Parathyroid adenoma (tissue), 2 donors: ENCODE results near the gene A1CF.

Experiments
- H2AFZ ChIP-seq: fragments of 300-600 bp; sonication (generic); one replicate; pipeline ENCODE4 v1.7.0; 2017; ENCODE audit warnings: antibody characterized with exemption, mild to moderate bottlenecking
- H3K27ac ChIP-seq: fragments of 300-600 bp; sonication (generic); one replicate; pipeline ENCODE4 v1.7.0; 2017
- H3K27me3 ChIP-seq: fragments of 300-600 bp; sonication (generic); one replicate; pipeline ENCODE4 v1.7.0; 2017; ENCODE audit warnings: low read length; ENCODE audit not compliant: control insufficient read depth, insufficient read depth
- H3K36me3 ChIP-seq: fragments of 300-600 bp; sonication (generic); one replicate; pipeline ENCODE4 v1.7.0; 2017; ENCODE audit warnings: low read length; ENCODE audit not compliant: control insufficient read depth, insufficient read depth
- H3K4me1 ChIP-seq: fragments of 300-600 bp; sonication (generic); one replicate; pipeline ENCODE4 v1.7.0; 2017; ENCODE audit warnings: control low read depth
- H3K4me2 ChIP-seq: fragments of 300-600 bp; sonication (generic); one replicate; pipeline ENCODE4 v1.7.0; 2017; ENCODE audit warnings: low read length
- H3K4me3 ChIP-seq: fragments of 300-600 bp; sonication (generic); one replicate; pipeline ENCODE4 v1.7.0; 2017; ENCODE audit warnings: low read depth, low read length
- H3K79me2 ChIP-seq: fragments of 300-600 bp; sonication (generic); one replicate; pipeline ENCODE4 v1.7.0; 2017; ENCODE audit warnings: control low read depth
- H3K9ac ChIP-seq: fragments of 300-600 bp; sonication (generic); one replicate; pipeline ENCODE4 v1.7.0; 2017; ENCODE audit warnings: mild to moderate bottlenecking
- H3K9me3 ChIP-seq: fragments of 300-600 bp; sonication (generic); one replicate; pipeline ENCODE4 v1.7.0; 2017; ENCODE audit warnings: low read length; ENCODE audit not compliant: control insufficient read depth
- TF ChIP-seq, protein P1 (sequence below): fragments of 300-600 bp; sonication (generic); IDR thresholded peaks from one replicate; pipeline ENCODE4 v1.7.0; 2017; ENCODE audit warnings: antibody characterized with exemption, mild to moderate bottlenecking
- donor health status: primary hyperparathyroidism.

Gene A1CF, protein sequence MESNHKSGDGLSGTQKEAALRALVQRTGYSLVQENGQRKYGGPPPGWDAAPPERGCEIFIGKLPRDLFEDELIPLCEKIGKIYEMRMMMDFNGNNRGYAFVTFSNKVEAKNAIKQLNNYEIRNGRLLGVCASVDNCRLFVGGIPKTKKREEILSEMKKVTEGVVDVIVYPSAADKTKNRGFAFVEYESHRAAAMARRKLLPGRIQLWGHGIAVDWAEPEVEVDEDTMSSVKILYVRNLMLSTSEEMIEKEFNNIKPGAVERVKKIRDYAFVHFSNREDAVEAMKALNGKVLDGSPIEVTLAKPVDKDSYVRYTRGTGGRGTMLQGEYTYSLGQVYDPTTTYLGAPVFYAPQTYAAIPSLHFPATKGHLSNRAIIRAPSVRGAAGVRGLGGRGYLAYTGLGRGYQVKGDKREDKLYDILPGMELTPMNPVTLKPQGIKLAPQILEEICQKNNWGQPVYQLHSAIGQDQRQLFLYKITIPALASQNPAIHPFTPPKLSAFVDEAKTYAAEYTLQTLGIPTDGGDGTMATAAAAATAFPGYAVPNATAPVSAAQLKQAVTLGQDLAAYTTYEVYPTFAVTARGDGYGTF

DNA sequence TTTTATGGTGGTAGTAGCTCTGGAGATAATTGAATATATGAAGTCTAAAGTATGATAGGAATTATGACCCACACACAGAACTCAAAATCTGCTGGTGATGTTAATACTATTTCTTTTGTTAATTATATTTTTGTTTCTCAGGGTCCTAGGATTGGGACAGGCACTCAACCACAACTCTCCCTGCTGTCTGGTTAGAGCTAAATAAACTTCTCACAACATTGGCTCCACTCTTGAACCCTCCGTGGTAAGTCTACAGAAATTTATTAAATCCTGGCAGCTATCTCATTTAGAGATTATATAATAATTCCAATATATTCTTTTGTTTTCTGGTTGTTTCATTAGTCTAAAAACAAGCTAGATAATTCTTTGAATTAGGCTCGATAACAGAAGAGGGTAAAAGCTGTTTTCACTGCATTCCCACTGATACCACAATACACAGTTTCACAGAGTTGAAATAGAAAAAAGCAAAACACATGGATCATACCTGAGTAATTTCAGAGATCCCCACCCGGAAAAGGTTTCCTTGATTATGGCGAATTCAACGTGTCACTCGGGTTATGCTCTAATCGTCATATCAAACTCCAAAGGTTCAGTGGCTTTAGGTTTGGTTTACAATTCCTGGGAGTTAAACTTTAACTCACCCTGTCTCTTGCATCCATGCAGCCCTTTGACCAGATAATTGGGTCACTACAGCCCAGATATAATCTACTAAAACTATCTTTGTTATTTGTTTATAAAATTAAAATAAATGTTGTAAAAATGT lies at the start of gene A1CF:
TSS of gene A1CF (minus strand) at position 531 of the 763 bp plus-strand sequence. CDS start 25,687 bp downstream, outside the sequence.
- no peak within 1 kb of the TSS for H3K27ac ChIP-seq
- H3K79me2 ChIP-seq = no peaks in the 10 kb centered on the region
- H3K9ac ChIP-seq = no peak within 1 kb of the TSS
- no peak within 1 kb of the TSS for H3K4me2 ChIP-seq
- H3K4me1 ChIP-seq = no peaks in the 10 kb centered on the region
- H3K36me3 ChIP-seq = no peaks in the 10 kb centered on the region
- no peaks in the 10 kb centered on the region for H3K9me3 ChIP-seq
- no peak within 1 kb of the TSS for H3K4me3 ChIP-seq
- TF ChIP-seq, protein P1, sequence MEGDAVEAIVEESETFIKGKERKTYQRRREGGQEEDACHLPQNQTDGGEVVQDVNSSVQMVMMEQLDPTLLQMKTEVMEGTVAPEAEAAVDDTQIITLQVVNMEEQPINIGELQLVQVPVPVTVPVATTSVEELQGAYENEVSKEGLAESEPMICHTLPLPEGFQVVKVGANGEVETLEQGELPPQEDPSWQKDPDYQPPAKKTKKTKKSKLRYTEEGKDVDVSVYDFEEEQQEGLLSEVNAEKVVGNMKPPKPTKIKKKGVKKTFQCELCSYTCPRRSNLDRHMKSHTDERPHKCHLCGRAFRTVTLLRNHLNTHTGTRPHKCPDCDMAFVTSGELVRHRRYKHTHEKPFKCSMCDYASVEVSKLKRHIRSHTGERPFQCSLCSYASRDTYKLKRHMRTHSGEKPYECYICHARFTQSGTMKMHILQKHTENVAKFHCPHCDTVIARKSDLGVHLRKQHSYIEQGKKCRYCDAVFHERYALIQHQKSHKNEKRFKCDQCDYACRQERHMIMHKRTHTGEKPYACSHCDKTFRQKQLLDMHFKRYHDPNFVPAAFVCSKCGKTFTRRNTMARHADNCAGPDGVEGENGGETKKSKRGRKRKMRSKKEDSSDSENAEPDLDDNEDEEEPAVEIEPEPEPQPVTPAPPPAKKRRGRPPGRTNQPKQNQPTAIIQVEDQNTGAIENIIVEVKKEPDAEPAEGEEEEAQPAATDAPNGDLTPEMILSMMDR = no peak
- H3K27me3 ChIP-seq = no peaks in the 10 kb centered on the region
- H2AFZ ChIP-seq = no peak within 1 kb of the TSS

DNA sequence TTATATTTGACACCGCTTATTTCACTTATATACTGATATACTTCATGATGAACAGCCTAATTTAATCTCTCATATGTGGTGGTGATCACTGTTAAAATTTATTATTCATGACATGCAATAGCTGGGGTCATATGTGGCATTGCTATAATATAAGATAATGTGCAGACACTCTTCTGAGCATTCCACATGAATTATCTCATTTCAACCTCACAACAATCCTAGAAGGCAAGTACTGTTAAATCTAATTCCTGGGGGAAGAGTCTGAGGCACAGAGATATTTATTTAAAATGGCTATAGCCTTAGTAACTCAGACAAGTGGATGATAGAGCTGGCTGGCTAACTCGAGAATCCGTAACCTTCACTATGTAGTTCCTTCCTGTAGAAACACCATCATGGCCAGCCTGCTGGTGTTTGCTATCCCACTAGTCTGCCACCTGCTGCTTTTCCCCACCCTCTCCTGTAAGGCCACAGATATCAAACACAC lies 46.6 kb upstream of the A1CF start:
- Histone ChIP-seq H2AFZ (no peak overlapping the region), H3K4me1 (no peaks in the 10 kb centered on the region), H3K4me3 (no peak overlapping the region)

DNA sequence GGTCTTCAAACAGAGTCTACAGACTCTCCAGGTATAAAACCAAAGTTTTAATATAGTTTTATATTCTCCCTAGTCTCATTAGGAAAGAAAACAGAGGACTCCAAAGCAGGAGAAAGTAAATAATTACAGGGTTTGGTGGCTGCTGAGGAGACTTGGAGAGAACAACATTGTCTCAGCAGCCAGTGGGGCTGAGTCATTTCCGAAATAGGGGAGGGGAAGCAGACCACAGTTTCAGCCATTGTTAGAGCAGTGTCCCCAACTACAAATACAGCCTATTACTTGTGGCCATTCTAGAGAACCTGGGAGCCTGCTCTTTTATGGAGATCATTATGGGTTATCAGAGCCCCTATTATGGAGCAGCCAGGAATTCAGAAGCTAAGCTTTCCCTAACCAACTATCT lies 44.2 kb upstream of the A1CF start:
- Histone ChIP-seq H3K9ac (no peak overlapping the region), H3K27me3 (no peaks in the 10 kb centered on the region), H3K27ac (no peak overlapping the region), H3K4me2 (no peak overlapping the region), H3K9me3 (no peaks in the 10 kb centered on the region), H3K36me3 (no peaks in the 10 kb centered on the region), H3K79me2 (no peaks in the 10 kb centered on the region), H3K4me1 (no peaks in the 10 kb centered on the region), H3K4me3 (no peak overlapping the region), H2AFZ (no peak overlapping the region)
- TF ChIP-seq, protein P1 = no peak

More for the DNA sequence above, 46.6 kb upstream of the A1CF start:
- Histone ChIP-seq H3K9ac (no peak overlapping the region), H3K27ac (no peak overlapping the region), H3K4me2 (no peak overlapping the region), H3K9me3 (no peaks in the 10 kb centered on the region), H3K36me3 (no peaks in the 10 kb centered on the region), H3K79me2 (no peaks in the 10 kb centered on the region), H3K27me3 (no peaks in the 10 kb centered on the region)
- TF ChIP-seq, protein P1 = no peak

DNA sequence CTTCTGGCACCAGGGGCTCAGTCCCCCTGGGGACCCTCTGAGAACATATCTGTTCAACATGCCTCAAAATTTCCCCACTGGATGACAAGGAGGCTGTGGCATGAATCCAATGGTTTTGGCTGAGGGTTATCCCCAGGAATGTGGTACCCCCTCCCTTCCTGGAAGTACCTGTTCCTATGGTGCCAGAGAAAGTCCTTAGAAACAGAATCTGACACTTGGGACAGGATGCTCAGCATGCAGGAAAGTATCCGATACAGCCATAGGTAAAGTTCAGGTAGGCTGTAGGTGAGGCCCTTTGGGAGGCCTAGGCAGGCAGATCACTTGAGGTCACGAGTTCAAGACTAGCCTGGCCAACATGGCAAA lies 42.7 kb upstream of the A1CF start:
- Histone ChIP-seq H3K36me3 (no peaks in the 10 kb centered on the region), H3K9me3 (no peaks in the 10 kb centered on the region), H3K27me3 (no peaks in the 10 kb centered on the region), H3K79me2 (no peaks in the 10 kb centered on the region), H3K9ac (no peak overlapping the region), H3K4me2 (no peak overlapping the region), H3K27ac (no peak overlapping the region), H3K4me3 (no peak overlapping the region), H3K4me1 (no peaks in the 10 kb centered on the region), H2AFZ (no peak overlapping the region)
- TF ChIP-seq, protein P1 = no peak
